Liver (tissue), 3 donors: Measurements from ENCODE around the gene KRTAP5-6.
"Not testable (repeated sequence)": the region's sequence is repeated elsewhere in the genome, so short reads cannot be mapped to it uniquely, and the experiment has no call there.

Experiments used
- CTCF ChIP-seq: fragments of 150-350 bp; IDR thresholded peaks from 2 replicates; pipeline ENCODE4 v1.5.1; 2017; ENCODE audit warnings: improper control_type of control experiment, low read depth, low read length; ENCODE audit not compliant: missing input control
- FOXA1 ChIP-seq: IDR thresholded peaks from 2 replicates; pipeline ENCODE4 v1.6.1; 2016; ENCODE audit warnings: antibody characterized with exemption
- NR2F2 ChIP-seq: IDR thresholded peaks from 2 replicates; pipeline ENCODE4 v1.6.1; 2016; ENCODE audit warnings: antibody characterized with exemption
- RXRA ChIP-seq, 2 donors: IDR thresholded peaks; 2 replicates each; pipeline ENCODE4 v1.6.1; 2017 to 2018; ENCODE audit warnings: antibody characterized with exemption in 2 of 2, mild to moderate bottlenecking in 1 of 2
- donor health status: healthy.
- donor health status: healthy.

GRCh38 chr11:1688336-1688947, 8.6 kb upstream of the KRTAP5-6 start:
- not testable (repeated sequence) for TF ChIP-seq CTCF; NR2F2; FOXA1; RXRA (IDR thresholded peaks at IDR 0.05)
